NCI-H526 treated with DMSO at 0.1 percent for 48 hours (cell line): Measurements from ENCODE around the gene PNCK.

Source experiments
- DNase-seq: peaks from one replicate; lab custom pipeline; 2025; lab: John Stamatoyannopoulos, UW

PNCK gene

DNA sequence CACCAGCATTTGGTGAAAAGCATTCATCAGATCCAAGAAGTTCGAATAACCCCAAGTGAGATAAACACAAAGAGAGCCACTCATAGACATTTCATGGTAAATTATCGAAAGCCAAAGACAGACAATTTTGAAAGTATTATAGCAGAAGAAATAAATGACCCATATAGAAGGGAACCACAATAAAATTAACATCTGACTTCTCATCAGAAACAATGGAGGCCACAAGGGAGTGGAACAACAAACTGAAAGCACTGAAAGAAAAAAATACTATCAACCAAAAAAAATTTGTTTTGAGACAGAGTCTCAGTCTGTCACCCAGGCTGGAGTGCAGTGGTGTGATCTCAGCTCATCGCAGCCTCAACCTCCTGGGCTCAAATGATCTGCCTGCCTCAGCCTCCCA, 14.3 kb downstream of the PNCK start:
- DNase-seq, result no peak

DNA sequence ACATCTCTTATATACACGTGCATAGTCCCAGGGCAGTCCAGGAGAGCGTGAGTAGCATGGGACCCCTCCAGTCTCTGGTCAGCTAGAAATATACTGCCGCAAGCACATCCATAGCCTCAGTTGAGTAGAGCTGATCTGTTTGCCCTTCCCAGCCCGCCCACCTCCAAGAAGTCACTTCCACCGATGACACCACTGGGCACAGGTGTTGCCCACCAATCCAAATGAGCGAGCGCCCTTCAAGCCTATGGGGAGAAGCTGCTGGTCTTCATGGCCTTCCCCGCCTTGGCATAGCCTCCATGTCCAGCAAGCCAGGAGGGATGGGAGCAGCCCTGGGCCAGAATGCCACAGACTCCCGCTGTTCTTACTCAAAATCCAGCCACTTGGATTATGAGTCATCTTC, 16.5 kb downstream of the PNCK start:
- DNase-seq, result no peak

DNA sequence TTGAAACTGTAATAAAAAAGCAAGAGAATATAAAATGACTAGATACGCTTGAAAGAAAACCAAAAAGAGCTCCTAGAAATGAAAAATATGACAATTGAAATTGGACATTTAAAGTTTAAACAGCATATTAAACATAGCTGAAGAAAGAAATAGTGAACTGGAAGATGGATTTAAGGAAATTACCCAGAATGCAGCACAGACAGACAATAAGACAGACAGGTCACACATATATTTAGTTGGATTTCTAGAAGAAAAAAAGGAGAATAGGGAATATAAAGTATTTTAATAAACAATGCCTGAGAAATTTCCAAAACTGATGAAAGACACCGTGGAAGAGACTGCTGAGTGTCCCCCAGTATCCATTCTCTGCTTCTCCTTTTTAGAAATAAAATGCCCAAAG, 20.1 kb downstream of the PNCK start:
- DNase-seq, result no peak

DNA sequence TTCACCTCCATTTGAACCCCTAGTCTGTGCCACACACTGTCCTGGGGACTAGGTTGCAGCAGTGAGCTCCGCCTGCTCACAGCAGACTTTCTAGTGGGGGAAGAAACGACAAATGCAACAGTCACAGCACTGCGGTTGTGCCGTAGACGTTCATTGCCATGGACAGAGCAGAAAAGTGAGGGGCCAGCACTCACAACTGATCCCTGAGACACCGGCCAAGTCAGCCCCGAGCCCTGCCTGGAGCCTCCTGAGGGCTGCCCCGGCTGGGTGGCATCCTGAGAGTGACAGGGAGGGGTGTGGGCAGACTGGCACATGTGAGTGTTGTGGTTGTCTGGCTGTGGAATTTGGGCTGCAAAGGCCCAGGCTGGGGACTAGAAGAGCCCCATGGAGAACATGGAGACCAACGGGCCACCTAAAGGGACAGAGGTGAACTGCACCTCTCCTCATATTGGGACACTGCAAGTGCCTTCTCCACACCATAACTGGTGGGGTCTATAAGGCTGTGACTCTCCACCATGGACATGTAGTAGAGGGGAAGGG, 22.0 kb downstream of the PNCK start:
- DNase-seq, result no peak

DNA sequence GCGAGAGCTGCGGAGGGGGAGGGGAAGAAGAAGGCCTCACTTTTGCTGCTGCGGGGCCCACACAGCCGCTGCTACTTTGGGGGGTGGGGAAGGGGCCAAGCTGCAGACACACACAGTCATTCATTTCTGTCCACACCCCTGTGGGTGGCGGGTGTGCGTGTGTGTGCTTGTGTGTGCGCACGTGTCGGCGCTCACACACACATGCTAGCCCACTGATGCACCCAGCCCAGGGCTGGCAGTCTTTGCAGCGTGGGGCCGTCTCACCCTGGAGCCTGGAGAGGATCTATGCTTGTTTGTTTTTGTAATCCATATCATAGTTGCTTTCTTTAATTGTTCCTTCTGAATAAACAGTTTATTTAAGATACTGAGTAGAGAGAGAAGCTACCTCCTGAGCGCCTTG, 22.7 kb downstream of the PNCK start:
- no peak for DNase-seq

DNA sequence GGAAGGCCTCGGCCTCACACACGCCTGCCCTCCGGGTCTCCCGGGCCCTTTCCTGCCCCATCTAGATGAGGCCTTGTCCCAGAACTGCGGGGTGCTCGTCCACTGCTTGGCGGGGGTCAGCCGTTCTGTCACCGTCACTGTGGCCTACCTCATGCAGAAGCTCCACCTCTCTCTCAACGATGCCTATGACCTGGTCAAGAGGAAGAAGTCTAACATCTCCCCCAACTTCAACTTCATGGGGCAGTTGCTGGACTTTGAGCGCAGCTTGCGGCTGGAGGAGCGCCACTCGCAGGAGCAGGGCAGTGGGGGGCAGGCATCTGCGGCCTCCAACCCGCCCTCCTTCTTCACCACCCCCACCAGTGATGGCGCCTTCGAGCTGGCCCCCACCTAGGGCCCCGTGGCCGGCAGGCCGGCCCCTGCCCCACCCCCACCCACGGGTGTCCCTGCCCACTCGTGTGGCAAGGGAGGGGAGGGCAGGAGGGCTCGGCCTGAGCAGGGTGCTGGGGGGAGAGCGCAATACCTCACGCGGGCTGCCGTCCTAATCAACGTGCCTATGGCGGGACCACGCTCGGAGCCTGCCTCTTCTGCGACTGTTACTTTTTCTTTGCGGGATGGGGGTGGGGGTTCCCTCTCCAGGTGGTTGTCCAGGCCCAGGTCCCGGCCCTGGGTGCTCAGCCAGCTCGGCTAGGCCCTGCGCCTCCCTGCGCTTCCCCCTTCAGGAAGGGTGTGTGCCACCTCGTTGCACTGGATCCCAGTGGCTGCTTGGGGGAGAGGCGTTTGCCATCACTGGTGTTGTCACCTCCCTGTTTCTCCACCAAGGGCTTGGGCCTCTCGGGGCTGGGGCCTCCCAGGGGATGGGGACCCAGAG, 23.5 kb downstream of the PNCK start:
- DNase-seq, result no peak

DNA sequence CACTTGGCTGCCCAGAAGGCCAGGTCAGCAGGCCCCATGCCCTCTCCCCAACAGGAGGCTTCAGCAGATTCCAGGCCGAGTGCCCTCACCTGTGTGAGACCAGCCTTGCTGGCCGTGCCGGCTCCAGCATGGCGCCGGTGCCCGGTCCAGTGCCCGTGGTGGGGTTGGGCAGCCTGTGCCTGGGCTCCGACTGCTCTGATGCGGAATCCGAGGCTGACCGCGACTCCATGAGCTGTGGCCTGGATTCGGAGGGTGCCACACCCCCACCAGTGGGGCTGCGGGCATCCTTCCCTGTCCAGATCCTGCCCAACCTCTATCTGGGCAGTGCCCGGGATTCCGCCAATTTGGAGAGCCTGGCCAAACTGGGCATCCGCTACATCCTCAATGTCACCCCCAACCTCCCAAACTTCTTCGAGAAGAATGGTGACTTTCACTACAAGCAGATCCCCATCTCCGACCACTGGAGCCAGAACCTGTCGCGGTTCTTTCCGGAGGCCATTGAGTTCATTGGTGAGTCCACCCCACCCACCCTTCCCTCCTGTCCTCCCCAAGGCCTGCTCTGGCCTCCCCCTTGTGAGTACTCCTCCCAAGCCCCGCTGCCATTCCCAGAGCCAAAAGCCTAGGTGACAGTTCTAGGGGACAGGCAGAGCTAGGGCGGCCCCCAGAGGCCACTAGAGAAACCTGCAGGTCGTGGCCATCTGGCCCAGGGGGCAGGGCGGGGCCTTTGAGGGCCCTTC, 24.3 kb downstream of the PNCK start:
- peak; percentile 6 for DNase-seq

DNA sequence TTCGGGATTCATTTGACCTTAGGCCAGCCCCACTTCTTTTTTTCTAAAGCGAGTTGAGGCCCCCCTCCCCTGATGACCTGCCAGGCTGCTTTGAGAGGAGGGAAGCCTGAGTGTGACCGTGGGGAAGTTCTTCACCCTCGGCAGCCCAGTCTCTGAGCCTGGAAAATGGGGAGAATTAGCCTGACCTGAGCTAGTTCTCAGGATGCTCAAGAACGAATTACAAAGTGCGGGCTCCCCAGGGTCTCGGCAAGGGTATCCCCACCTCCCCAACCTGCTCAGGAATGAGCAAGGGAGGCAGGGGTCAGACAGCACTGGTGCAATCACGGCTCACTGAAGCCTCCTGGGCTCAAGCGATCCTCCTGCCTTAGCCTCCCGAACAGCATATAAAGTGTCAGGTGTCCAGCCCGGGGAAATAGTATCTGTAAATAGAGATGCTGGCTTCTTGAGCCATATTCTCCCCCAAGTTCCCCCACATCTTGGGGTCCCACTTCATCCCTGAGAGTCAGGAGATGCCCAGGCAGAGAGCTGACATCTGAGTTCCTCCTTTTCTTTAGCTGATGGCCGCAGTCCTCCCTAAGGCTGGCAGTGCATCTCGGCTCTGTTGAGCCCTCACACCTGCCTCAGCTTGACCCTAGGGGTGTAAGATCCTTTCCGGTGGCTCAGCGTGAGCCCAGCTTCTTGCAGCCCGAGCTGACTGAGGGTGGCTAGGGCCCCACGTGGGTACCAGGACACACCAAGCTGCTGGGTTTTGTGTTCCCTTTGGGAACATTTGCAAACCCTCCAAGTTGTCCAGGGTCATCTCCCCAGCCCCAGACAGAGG, 25.0 kb downstream of the PNCK start:
- no peak for DNase-seq

DNA sequence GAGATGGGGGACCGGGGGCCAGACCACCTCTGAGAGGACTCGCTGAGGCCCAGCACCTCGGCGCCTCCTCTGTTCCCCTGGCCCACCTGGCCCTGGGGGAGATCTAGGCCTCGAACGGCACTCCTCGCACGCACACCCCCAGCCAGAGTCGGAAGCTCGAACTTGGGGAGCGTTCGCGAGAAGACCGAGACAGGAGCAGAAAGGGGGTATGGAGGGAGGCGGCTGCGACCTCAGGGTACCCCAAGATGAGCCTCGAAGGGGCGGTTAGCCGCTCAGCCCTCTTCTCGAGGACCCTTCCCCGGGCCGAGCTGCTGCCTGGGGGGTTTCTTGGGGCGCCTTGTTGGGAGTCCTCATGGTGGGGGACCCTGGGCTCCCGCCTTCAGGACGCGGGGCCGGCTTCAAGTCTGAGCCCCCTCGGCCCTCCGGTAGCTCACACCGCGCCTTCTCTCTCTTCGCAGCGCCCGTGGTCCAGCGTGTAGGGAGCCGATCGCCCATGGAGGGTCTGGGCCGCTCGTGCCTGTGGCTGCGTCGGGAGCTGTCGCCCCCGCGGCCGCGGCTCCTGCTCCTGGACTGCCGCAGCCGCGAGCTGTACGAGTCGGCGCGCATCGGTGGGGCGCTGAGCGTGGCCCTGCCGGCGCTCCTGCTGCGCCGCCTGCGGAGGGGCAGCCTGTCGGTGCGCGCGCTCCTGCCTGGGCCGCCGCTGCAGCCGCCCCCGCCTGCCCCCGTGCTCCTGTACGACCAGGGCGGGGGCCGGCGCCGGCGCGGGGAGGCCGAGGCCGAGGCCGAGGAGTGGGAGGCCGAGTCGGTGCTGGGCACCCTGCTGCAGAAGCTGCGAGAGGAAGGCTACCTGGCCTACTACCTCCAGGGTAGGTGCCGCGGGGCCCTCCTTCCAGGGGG, 25.9 kb downstream of the PNCK start:
- DNase-seq, result no peak

DNA sequence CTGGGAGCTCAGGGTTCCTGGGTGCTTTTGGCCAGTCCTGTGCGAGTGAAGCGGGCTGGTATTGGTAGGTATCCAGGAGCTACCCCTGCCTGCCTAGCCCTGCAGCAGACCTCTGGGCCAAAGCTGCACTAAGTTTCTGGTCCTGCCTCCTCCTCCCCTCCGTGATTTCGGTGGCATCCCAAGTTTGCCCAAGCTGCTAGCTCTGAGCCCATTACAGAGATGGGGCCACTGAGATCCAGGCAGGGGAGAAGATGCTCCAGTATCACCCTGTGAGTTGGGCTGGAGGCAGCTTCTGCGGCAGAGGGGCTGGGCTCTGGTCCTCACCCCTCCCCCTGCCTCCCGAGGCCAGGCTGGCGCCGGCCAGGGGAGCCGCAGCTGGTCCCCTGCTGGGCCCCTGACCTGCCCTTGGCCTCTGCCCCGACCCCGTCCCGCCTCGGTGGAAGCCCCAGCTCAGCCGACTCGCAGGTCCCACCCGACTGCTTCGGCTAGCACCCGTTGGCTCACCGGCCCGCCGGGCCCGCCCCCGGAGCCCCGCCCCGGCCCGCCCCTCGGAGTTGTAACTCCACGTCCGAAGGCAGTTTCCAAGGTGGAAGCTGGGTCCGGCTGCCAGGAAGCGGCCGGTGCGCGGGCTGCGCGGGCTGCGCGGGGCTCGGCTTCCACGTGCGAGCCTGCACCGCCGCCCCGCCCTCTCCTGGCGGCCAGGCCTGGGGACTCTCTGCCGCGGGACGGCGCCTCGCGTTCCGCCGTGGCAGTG, 26.8 kb downstream of the PNCK start, which contains the start of gene DUSP9:
Gene DUSP9, plus strand, starts transcription at position 584 of the 754 bp plus-strand sequence. CDS start 751 bp downstream, outside the sequence.
- no peak for DNase-seq

DNA sequence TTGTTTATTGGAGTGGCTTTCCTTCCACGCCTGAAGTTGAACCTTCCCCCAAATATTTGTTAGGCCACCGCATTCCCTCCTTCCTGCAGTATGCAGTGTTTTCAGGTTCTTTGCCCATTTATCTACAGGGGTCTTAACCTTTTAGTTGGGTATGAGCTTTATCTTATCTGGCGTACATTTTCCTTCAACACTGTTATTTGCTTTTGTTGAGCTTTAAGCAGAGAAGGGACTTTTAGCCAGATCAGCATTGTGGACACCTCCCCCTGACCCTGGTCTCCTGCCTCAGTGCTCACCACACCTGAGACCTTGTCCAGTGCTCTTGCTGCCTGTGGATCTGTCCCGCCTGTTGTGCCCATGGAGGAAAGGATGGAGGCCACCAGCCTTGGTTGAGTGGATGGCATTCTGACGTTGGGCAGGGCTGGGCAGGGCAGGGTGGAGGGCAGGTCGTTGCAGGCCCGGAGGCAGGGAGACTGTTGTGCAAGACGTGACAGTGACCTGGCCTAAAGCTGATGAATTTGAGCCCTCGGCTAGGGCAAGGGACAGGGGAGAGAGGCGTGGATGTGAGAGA, 27.6 kb downstream of the PNCK start:
- DNase-seq, result no peak

DNA sequence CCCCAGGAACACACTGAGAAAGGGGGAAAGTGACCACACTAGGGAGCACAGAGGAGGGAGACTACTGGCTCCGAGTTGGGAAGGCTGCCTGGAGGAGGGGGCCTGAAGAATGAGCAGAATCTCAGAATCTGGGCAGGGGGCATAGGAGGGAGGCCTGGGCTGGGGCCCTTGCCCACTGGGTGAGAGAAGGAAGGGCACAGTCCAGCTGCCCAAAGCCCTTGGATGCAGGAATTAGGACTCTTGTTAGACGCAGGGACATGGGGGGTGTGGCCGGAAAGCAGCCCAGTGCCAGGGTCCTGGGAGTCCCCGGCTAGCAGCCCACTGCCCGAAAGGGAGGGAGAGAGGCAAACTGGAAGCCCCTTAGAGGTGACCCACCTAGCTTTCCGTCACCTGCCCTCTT, 28.5 kb downstream of the PNCK start:
- no peak for DNase-seq

DNA sequence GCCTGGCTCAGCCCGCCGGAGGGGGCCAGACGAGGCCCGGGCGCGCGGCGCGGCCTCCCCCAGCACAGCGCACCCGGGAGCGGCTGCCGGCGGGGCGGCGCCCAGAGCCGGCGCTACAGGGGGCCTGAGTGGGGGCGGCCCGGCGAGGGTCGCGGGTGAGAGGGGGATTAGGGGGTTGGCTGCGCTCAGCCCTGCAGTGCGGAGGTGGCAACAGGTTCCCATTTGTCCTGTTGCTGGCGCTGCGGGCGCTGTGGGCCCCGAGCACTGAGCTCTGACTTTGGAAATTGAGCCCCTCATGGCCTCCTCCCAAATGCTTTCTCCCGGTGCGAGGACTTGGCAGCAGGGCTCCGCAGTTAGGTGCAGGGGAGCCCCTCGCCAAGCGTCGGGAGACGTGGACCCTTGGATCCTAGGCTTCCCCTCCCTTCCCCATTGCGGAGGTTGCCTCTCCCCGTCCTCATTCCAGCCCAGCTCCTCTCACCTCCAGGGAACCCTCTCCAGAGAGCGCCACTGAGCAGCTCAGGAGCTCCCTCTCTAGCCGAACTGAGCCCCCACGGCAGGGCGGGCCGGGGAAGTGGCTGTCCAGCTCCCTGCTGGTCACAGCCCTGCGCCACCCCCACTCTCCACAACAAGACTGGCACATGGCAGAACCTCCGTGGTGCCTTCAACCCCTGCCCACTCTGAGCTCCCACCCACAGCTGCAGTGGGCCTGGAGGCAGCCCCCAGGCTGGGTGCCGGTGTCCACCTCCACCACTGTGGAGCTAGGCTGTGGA, 29.1 kb downstream of the PNCK start:
- no peak for DNase-seq

DNA sequence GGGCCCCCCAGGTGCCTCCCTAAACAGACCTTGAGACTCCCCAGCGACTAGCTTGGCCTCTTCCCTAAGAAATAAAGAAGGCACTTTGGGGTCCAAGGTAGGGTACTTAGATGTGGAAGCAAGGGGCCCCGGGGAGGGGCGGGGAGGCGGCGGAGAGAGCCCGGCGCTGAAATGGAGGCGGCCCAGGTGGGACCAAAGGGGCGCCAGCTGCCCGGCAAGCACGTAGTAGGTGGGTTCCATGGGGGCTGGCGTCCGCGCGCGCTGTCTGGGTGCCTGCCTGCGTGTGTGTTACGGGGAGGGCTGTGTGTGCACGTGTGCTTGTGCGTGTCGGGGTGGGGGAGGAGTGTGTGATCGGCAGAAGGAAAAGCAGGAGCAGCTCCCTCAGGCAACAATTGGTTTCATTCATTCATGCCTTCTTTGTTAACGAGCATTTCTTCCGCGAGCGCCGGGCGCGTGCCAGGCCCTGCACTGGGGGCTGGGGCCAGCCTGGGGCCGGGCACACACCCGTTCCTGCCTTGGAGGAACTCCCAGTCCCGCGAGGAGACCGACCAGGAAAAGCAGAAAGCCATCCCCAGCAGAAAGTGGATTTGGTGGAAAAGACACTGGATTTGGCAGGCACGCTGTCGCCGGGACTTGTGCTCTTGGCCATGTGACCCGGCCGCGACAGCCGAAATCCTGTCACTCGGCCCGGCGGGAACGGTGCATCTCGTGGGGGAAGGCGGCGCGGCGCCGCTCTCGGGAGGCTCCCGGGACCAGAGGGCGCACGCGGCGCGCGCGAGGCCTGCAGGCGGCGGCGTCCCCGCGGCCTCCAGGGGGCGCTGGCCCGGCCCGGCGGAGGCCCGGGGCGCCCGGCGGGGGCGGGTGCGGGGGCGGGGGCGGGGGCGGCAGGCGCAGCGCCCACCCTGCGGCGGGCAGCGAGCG, 29.9 kb downstream of the PNCK start:
- DNase-seq, result peak; percentile 2

DNA sequence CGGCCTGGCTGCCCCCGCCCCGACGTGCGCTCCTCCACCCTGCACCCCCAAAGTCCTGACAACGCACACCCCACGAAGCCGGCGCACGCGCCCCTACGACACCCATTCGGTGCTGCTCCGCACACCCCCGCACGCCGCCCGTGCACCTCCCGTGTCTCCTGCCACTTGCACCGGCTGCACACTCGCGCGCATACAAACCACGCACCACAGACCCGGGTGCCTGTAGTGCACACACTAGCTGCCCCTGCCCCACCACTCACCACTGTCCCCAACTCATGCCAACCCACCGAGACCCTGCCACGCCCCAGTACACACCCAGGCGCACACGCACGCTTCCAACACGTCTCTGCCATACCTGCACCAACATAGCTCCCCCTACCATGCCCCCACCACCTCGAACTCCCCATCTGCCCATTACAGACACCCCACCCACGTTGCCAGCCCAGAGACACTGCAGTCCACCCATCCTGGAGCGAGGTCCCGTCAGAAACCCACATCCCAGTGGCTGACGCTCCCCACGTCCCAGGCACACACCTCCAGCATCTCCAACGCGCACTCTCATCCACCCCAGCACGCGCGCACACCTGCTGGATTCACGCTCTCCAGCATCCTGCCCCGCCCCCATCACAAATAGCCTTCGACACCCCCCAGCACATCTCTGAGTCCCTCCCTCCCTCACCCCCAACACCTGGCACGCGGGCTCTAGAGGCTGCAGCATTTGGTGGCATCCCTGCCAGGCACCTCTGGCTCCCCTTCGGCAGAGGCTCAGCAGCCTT, 30.8 kb downstream of the PNCK start:
- DNase-seq, result no peak

DNA sequence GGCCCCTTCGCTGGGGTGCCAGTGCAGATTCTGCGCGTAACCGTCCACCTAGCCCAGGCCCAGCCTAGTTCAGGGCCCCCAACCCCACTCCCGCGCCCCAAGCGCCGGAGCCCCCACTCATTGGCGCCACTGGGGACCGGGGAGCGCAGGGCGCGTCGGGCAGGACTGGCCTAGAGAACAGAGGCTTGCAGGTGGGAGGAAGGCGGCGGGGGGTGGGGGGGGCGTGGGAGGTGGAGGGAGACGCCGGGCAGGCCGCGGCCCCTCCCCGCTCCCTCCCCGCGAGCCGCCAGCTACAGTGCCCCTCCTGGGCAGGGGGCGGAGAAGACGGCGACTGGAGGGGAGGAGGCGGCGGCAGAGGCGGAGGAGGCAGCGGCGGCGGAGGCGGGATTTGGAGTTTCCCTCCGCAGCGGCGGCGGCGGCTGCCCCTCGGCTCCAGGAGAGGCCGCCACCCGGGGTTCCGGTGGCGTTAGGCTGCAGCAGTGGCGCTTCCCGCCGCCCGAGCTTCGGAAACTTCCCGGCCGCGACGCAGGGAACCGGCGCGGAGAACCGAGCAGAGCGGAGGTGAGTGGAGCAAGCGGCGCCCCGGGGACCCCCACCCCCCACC, 31.5 kb downstream of the PNCK start:
- DNase-seq, result no peak

DNA sequence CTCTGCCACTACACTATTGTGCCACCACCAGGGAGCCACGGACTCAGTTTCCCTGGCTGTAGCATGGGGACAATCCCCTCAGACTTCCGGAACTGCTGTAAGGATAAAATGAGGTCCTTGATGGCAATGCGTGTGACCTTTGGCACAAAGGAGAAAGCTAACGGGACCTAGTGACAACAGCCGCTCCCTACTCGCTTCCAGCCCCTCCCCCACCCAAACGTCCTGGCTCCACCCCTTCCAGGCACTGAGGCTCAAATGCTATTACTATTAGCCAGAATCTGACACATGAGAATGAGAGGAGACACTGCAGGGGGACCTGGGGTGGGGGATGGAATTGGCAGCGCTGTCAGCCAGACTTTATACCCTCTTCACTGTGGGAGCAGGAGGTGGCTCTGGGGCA, 32.0 kb downstream of the PNCK start:
- no peak for DNase-seq
